Heart left ventricle (tissue), 13 donors: ENCODE measurements around the gene CRYGN.

Experiments used
- POLR2A ChIP-seq, 2 donors: fragments of 450-650 bp; IDR thresholded peaks; one replicate each; pipeline ENCODE4 v1.6.1; 2017; ENCODE audit warnings: antibody characterized with exemption in 2 of 2, mild to moderate bottlenecking in 2 of 2, moderate library complexity in 2 of 2
- TF ChIP-seq, protein P1 (sequence below), 12 donors: fragments of 200-600 bp; sonication (generic) in 4 of 12; IDR thresholded peaks; one replicate each; pipeline versions ENCODE4 v1.5.0 to v1.8.0; 2018 to 2022; ENCODE audit warnings: antibody characterized with exemption in 12 of 12, mild to moderate bottlenecking in 5 of 12
- donor health status: ischemic (EF 13 %, LVEDD 7.1; RV severe dilation, severe dysfunction).
- donor health status: DM: no; HTN: yes; CAD: no.
- donor health status: DM: no; HTN: no; CAD: no.
- donor health status: ischemic (EF 25% LVEDD 6.9; RV normal size, moderate dysfunction).
- donor health status: ischemic (EF 25% LVEDD 5.7; RV mildly dilated, moderate dysfunction).
- donor health status: ischemic (EF 35%, LVEDD 5.7; RV mildly dilated, moderate dysfunction).
- donor health status: nonischemic (EF 11% LVEDD 7.7; RV severe dilation, severe dysfunction).
- donor health status: DM: yes; HTN: yes; CAD: no.
- donor health status: PGD.
- donor health status: ischemic (EF 29% LVEDD 5.4; RV normal size, mild dysfunction).
- donor health status: nonischemic (EF 23%, LVEDD 6.1; RV moderate dilation, normal function).

DNA sequence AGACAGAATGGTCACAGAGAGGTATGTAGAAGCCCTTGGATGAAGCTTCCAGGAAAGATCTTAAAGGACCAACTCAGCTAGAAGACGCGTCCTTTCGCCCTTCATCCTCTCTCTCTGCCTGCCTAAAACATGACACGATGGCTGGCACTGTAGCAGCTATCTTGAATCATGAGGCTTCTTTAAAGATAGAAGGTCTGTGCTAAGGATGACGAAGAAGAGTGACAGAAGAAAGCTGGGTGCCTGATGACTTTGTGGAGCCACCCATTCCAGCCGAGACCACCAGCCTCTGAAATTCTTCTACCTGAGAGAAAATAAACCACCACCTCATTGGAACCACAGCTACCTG, 55.6 kb downstream of the CRYGN start:
- TF ChIP-seq, protein P1, sequence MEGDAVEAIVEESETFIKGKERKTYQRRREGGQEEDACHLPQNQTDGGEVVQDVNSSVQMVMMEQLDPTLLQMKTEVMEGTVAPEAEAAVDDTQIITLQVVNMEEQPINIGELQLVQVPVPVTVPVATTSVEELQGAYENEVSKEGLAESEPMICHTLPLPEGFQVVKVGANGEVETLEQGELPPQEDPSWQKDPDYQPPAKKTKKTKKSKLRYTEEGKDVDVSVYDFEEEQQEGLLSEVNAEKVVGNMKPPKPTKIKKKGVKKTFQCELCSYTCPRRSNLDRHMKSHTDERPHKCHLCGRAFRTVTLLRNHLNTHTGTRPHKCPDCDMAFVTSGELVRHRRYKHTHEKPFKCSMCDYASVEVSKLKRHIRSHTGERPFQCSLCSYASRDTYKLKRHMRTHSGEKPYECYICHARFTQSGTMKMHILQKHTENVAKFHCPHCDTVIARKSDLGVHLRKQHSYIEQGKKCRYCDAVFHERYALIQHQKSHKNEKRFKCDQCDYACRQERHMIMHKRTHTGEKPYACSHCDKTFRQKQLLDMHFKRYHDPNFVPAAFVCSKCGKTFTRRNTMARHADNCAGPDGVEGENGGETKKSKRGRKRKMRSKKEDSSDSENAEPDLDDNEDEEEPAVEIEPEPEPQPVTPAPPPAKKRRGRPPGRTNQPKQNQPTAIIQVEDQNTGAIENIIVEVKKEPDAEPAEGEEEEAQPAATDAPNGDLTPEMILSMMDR (IDR thresholded peaks at IDR 0.05), result no peak
- TF ChIP-seq POLR2A (IDR thresholded peaks at IDR 0.05), result no peak
